ENCODE measurements around the gene ATP2B3.

Gene ATP2B3

GRCh38 chrX:153538424-153538823 is 21.0 kb downstream of the ATP2B3 start:
- DNase-seq: no peak

DNA sequence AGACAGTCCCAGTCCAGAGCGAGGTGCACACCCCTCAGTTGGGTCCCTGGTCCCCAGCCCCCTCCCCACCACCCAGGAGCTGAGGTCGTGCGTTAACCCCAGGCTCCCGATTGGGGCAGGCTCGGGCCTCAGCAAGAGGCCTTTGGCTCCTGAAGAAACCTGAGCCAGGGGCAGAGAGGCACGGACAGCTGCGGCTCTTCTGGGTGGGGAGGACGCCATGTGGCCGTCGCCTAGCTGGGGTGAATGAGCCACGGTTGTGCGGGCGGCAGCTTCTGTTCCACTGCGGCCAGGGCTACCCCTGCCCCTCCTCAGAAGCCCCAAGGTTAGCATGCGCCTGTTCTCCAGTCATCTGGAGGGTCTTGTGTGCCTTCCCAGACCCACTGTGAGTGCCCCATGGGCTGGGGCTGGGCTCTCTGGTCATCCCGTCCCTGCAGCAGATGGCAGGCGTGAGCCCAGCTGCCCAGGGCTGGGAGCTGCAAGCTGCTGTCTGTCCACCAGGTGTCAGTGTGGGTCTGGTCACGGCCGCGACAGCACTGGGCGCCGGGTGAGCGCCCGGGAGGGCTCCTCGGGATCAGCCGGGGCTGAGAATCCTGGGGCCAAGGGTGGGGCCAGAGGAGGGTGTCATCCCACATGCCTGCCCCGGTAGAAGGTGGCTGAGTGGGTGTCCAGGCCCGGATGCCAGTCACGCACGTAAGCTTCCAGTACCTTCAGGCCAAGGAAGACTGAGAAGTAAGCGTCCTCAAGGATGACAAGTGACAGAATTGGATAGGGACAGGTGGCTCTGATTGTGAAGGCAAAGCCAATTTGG is 21.9 kb downstream of the ATP2B3 start:
- peak; percentile 17 to 65 (median 21) for DNase-seq

DNA sequence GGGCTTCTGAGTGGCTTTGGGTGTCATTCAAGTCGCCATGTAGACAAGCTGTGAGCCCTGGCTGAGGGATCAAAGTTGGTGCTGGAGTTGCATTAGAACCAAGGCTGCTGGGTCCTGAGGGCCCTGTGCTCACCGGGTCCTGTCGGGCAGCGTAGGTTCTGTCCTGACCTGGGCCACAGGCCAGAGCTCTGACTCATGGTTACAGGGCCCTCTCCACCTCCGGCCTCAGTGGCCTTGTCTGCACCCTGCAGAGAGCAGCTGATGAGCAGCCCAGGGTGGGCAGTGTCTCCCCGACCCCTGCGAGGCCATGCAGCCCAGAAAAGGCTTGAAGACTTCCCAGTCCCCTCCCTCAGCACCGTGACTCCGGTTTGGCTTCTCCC is 22.5 kb downstream of the ATP2B3 start:
- no peak for DNase-seq

GRCh38 chrX:153544727-153545126 is 27.3 kb downstream of the ATP2B3 start:
- no peak for DNase-seq

- DNase-seq: no peak
Observed at GRCh38 chrX:153546386-153546785, 28.9 kb downstream of the ATP2B3 start.

- no peak for DNase-seq
Observed at GRCh38 chrX:153547195-153547594, 29.8 kb downstream of the ATP2B3 start.

GRCh38 chrX:153549231-153549630 is 31.8 kb downstream of the ATP2B3 start:
- no peak for DNase-seq

- no peak for DNase-seq
Observed at GRCh38 chrX:153549807-153550206, 32.4 kb downstream of the ATP2B3 start.

DNA sequence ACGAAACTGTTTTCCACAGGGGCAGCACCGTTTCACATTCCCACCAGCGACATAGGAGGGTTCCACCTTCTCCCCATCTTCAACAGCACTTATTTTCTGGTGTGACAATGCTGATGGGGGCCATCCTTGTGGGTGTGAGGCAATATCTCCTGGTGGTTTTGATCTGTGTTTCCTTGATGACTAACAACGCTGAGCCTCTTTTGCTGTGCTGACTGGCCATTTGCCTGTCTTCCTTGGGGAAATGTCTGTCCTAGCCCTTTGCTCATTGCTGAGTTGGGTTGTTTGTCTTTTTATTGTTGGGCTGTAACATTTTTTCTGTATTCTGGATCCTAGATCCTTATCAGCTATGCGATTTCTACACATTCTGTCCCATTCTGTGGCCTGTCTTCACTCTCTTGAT is 33.7 kb downstream of the ATP2B3 start:
- DNase-seq: no peak

DNA sequence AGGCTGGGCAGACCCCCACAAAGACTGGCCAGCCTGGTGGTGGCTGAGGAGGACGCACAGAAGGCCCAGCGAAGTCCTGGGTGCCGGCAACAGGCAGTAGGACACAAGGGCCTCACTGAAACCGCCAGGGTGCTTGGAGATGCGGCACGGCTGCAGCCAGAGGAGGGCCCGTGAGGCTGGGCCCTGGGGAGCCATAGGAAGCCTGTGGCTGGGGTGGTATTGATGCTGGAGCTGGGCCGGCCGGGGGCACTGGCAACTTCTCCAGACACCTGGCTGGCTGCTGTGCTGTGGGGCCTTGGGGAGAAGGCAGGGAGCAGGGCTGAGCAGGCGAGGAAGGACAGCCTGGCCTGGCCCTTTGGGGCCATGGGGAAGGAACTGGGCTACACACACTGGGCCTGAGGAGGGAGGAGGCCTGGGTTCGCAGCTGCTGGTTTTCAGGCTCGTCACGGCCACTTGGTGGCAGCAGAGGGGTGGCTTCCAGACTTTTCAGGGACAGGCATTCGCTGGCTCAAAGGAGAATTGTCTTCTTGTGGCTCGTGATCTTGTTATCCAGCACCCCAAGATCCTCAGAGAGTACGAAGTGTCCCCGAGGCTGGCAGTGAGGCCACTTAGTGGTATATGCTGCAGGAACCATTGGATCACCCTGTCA is 37.2 kb downstream of the ATP2B3 start:
- peak; percentile 41 to 65 (median 44) for DNase-seq

DNA sequence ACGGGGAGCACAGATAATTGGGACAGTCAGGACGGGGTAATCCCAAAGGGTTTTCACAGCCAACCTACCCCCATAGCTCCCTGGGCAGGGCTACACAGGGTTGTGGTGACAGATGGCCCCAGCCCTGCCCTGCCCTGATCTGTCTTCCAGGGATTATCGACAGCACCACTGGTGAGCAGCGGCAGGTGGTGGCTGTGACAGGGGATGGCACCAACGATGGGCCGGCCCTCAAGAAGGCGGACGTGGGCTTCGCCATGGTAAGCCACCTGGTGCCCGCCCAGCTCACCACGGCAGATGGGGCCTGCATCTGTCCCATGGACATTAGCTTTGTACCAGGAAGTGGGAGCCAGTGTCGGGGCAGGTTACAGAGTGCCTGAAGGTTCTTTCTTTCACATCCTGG is 39.3 kb downstream of the ATP2B3 start:
- DNase-seq: no peak

GRCh38 chrX:153557618-153558355 is 40.3 kb downstream of the ATP2B3 start:
- no peak for DNase-seq

- DNase-seq: no peak
Observed at GRCh38 chrX:153560000-153560399, 42.6 kb downstream of the ATP2B3 start.

DNA sequence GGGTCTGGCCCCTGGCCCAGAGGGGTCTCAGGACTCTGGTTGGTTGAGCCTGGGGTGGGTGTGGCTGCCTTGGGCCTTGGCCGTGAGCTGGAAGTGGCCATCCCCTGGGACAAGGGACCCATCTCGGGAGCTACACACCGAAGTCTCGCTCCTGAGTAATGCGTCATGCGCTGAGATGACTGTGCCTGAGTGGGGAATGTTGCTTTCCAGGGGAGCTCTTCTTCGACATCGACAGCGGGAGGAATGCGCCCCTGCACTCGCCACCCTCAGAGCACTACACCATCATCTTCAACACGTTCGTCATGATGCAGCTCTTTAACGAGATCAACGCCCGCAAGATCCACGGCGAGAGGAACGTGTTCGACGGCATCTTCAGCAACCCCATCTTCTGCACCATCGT is 43.0 kb downstream of the ATP2B3 start:
- no peak for DNase-seq

DNA sequence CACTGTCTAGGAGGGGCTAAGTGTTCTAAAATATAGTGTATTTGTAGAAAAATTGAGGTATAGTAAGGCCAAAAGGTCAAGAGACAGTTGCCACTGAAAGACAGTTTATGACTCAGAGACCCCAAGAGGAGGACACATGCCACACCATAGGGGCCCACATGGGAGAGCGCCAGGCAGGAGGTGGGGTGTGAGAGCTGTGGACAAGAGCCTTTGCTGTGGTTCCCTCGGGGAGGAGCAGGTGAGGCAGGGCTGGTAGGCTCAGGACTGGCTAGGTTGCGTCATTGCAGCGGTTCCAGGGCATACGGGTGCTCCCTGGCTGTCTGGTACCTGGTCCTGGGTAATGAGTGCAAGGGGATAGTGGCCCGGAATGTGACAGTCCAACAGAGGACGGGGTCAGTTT is 43.9 kb downstream of the ATP2B3 start:
- DNase-seq: no peak

- no peak for DNase-seq
Observed at GRCh38 chrX:153562546-153562945, 45.1 kb downstream of the ATP2B3 start.

- DNase-seq: peak in 1 of 3 experiments; percentile 45
Observed at GRCh38 chrX:153564047-153564606, 46.7 kb downstream of the ATP2B3 start.

DNA sequence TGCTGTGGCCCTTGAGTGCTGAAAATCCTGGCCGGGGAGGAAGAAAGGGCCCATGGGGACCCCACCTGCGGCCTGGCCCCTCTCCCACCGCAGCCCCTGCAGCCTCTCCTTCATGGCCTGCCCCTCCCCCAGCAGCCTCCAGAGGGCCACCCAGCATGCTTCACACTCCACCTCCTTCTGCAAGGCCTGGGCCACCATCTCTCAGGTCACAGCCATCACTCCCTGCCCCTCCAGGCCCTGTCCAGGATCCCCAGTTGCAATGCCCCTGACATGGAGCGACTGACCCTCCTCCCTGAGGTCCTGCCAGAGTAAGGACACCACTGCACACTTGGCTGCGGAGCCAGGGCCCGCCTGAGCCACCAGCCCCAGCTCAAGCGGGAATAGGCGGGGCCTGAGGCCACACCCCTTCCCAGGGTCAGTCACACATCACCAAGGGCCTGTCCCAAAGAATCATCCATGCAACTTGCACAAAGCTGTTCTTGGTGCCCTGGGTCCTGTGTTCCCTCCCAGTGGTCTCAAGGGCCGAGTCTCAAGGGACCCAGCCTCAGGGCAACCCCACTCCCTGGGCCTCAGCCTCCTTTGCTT is 48.6 kb downstream of the ATP2B3 start:
- DNase-seq: no peak

DNA sequence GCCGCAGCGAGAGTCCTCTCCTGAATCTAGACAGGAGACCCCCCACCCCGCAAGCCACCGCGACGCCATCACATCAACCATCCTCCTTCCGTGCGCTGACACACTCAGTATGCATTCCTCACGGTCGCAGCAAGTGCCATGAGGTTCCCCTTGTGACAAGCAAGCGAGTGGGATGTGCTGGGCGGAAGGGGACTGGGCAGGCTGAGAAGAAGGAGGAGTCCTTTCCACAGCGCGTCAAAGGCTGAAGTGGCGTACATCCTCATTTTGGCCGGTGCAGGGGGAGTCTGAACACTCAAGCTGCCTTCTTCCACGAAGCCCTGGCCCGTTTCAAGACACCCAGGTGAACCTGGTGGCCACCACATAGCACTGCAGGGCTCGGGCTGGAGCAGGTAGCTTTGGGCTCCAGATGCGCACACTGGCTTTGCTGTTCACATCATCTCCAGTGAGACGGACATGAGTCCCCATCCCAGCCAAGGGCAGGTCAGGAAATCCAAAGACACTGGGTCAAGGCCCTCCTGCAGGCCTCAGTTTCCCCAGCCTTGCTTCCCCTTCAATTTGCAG is 51.1 kb downstream of the ATP2B3 start:
- DNase-seq: no peak

- no peak for DNase-seq
Observed at GRCh38 chrX:153569475-153569874, 52.0 kb downstream of the ATP2B3 start.

DNA sequence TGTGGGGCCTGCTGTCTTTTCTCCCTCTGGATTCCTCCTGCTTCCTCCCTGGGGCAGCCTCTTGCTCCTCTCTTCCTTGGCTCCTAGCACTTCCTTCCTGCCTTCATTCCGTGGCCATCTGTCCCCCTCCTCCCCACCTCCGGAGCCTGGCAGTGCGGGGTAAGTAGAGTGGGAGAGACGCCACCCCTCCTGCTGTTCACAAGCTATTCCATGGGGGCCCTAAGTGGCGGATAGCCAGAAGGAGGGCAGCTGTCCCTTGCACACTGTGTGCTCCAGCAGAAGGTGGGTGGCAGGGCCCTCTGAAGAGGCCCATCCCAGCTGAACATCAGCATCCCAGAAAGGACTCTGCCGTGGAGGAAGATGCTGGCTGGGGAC is 54.1 kb downstream of the ATP2B3 start:
- DNase-seq: no peak

DNA sequence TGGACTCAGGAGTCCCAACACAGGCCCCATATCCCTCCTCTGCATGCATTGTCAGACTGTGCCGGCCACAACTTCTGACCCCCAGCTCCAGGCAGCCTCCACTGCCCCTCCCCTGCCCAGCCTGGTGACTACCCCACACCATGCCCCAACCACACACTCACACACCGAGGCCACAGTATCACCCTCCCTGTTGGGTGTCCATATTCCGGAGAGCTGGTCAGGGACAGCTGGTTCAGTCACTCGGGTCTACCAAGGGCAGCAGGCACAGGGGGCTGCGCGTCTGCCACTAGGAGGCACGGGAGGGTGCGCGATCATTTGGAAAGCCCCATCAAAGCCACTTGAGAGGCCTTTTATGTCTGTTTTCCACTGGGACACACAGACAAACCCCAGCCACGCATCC is 55.2 kb downstream of the ATP2B3 start:
- DNase-seq: no peak

- peak in 1 of 3 experiments; percentile 23 for DNase-seq
Observed at GRCh38 chrX:153573984-153574383, 56.5 kb downstream of the ATP2B3 start.

All from NCI-H1417 (cell line).